Tongue (tissue), 2 donors: ENCODE data around the gene ACADM. TPM values are rescaled to one million over a fixed set of nuclear protein-coding genes. Genes with fewer than 3 reads are reported as not detected.
"Not testable (repeated sequence)": the region's sequence is repeated elsewhere in the genome, so short reads cannot be mapped to it uniquely, and the experiment has no call there.

Experiments used
- DNase-seq: peaks from one replicate; pipeline ENCODE4 v3.0.0-alpha.2; 2015
- total RNA-seq: library from RNA; depleted of rRNA; stranded (reverse); fragments of >200 nt; gene quantifications from one replicate; pipeline ENCODE4 v1.2.3, GENCODE V29; 2014

Gene ACADM
- total RNA-seq, 1 donor from 2014 or later: 109 TPM

- no peak for DNase-seq
Observed at GRCh38 chr1:75742047-75742625, 17.6 kb downstream of the ACADM start.

- no peak for DNase-seq
Observed at GRCh38 chr1:75745276-75745675, 20.8 kb downstream of the ACADM start.

- DNase-seq: not testable (repeated sequence)
Observed at GRCh38 chr1:75757210-75757609, 32.7 kb downstream of the ACADM start.

- DNase-seq: not testable (repeated sequence)
Observed at GRCh38 chr1:75758543-75758942, 34.0 kb downstream of the ACADM start.

DNA sequence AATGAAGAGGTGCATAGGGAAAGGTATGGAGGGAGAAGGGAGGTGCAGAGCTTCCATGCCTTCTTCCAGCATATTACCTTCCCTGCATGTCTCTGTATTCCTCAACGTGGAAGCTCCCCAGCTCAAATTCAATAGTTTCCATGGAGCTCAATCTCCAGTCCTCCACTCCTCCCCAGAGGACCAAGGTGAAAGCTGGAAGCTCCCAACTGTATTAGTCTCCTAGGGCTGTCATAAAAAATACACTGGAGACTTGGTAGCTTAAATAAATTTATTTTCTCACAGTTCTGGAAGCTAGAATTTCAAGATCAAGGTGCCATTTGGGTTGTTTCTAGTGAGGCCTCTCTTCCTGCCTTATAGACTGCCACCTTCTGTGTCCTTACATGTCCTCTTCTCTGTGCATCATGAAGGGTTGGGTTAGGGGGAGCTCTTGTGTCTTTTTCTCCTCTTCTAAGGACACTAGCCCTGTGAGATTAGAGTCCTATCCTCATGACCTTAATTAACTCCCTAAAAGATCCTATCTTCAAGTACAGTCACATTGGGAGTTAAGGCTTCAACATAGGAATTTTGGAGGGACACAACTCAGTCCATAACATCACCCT lies 39.6 kb downstream of the ACADM start:
- DNase-seq: no peak

DNA sequence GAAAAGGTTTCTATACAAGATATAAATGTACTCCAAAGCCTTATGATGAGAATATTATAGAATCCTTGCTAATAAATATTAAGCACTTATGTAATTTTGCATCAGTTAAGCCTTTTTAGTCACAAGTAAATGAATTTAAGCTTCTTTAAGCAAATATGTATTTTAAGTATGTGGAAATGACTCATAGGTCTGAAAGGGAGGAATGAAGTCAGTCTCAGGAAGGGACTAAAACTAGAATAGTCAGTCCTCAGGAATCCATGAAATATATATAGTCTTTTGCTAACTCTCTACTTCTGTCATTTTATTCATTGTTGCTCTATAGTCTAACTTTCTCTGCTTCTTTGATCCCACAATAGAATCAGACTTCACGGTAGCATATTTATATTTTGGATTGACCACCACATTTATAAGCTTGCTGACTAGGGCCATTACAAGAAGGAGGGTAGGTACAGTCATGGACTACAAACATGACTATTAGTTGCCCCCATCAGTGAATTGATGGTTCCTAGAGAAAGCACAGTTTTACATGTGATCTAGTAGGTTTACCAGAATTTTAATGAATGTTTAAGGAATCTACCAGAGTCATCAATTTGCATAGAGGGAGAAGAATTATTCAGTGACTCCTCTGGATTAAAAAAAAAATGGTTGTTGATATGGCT lies 41.3 kb downstream of the ACADM start:
- no peak for DNase-seq

DNA sequence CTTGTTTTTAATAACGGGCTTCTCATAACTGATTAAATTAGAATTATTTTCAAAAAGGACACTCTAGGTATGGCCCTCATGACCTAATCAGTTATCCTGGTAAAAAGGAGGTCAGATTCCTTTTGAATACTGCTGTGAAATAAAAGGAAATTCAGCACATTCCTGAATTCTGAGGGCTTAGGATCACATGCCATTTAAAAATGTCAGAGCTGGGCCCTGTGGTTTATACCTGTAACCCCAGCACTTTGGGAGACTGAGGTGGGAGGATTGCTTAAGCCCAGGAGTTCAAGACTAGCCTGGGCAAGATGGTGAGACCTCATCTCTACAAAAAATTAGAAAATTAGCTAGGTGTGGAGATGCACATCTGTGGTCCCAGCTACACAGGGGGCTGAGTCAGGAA lies 43.5 kb downstream of the ACADM start:
- DNase-seq: no peak

- DNase-seq: no peak
Observed at GRCh38 chr1:75770761-75771160, 46.3 kb downstream of the ACADM start.

GRCh38 chr1:75771978-75772377 lies 47.5 kb downstream of the ACADM start:
- no peak for DNase-seq

DNA sequence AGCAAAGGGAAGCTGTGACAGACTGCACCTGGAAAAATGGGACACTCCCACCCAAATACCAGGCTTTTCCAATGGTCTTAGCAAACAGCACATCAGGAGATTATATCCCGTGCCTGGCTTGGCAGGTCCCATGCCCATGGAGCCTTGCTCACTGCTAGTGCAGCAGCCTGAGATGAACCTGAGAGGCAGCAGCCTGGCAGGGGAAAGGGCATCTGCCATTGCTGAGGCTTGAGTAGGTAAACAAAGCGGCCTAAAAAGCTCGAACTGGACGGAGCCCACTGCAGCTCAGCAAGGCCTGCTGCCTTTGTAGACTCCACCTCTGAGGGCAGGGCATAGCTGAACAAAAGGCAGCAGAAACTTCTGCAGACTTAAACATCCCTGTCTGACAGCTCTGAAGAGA lies 53.3 kb downstream of the ACADM start:
- not testable (repeated sequence) for DNase-seq

GRCh38 chr1:75778694-75779093 lies 54.2 kb downstream of the ACADM start:
- DNase-seq: not testable (repeated sequence)

DNA sequence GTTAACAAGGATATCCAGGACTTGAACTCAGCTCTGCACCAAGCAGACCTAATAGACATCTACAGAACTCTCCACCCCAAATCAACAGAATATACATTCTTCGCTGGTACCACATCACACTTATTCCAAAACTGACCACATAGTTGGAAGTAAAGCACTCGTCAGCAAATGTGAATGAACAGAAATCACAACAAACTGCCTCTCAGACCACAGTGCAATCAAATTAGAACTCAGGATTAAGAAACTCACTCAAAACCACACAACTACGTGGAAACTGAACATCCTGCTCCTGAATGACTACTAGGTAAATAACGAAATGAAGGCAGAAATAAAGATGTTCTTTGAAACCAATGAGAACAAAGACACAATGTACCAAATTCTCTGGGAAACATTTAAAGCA lies 55.7 kb downstream of the ACADM start:
- not testable (repeated sequence) for DNase-seq

- not testable (repeated sequence) for DNase-seq
Observed at GRCh38 chr1:75783920-75784319, 59.4 kb downstream of the ACADM start.

- no peak for DNase-seq
Observed at GRCh38 chr1:75785320-75785982, 60.9 kb downstream of the ACADM start.

- DNase-seq: peak; percentile 99
Observed at GRCh38 chr1:75785983-75786853, 61.7 kb downstream of the ACADM start, which contains the start of gene RABGGTB. Gene RABGGTB (plus strand): TSS chr1:75786256. CDS start chr1:75786272, 16 bp downstream.

DNA sequence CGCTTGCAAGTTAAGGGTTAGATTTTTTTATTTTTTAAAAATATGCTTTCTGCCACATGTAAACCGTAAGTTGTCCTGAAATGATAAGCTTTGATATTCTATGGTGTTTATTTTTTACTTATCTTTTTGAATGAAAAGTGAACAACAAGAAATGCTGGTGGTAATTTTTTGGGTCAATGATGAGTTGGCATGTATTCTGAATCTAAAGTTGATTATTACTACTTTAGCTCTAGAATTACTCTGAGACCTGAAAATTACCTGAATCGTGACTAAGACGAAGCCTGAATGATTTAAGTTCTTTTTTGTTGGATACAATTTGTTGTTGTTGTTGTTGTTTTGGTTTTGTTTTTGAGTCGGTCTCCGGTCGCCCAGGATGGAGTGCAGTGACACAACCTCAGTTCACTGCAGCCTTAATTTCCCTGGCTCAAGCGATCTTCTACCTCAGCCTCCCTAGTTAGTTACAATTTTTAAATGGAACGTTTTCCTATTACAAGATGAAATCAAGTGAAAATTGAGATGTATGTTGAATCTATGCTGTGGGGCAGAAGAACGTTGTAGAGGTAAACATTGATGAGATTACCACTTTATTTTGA lies 62.5 kb downstream of the ACADM start:
- no peak for DNase-seq

GRCh38 chr1:75787524-75787923 lies 63.0 kb downstream of the ACADM start:
- no peak for DNase-seq

GRCh38 chr1:75789988-75790387 lies 65.5 kb downstream of the ACADM start:
- DNase-seq: no peak

DNA sequence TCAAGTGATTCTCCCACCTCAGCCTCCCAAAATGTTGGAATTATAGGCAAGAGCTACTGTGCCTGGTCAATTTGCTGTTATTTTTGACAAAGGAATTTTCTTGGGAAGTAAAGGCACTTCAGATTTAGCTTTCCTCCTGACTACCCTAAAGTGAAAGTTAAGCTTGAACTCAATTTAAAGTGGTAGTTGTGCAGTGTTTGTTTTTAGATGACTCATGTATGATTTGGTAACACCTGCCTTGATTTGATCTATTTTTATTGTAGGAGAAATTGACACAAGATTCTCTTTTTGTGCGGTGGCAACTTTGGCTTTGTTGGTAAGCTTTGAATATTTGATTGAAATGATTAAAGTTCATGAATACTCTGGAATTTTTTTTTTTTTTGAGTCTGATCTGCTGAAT lies 66.5 kb downstream of the ACADM start:
- no peak for DNase-seq

- no peak for DNase-seq
Observed at GRCh38 chr1:75792091-75792490, 67.6 kb downstream of the ACADM start.

DNA sequence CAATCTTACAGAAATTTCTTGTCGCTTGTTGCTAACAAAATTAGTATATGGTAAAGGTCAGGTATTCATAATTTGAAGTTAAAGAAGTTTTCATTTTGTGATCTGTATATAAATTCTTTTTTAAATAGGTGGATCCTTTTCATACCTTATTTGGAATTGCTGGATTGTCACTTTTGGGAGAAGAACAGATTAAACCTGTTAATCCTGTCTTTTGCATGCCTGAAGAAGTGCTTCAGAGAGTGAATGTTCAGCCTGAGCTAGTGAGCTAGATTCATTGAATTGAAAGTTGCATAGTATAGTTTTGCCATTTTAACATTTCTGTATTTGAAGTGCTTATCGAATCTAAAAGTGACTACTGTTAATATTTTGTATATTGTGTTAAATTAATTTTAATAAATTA lies 69.9 kb downstream of the ACADM start:
- DNase-seq: no peak

DNA sequence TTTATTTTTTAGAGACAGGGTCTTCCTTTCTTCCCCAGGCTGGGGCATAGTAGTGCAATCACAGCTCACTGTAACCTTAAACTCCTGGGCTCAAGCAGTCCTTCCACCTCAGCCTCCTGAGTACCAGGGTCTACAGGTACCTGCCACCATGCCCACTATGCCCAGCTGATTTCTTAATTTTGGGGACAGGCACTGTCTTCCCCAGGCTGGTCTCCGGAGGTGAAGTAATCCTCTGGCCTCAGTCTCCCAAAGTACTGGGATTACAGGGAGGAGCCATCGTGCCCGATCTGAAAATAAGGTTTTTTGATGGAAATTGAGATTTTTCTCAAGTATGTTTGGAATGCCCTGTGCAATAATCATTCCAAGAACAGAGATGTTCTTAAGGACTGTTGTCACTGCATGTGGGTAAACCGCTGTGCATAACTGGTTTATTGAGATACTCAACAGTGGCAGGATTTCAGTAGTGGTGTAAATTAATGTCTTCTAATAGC lies 71.2 kb downstream of the ACADM start:
- DNase-seq: no peak
